Kidney (tissue), 2 donors: Measurements from ENCODE around the gene OR52E4. TPM values are rescaled to one million over a fixed set of nuclear protein-coding genes. Genes with fewer than 3 reads are reported as not detected.

Source experiments
- polyA plus RNA-seq: library from polyadenylated mRNA; stranded (reverse); fragments of 350-450 nt; fragmentation: Illumina TruSeq; extraction: RNeasy Lipid Tissue Mini Kit (QIAGEN cat#74804); gene quantifications from one replicate; pipeline ENCODE4 v1.2.3, GENCODE V29; 2014; ENCODE audit warnings: low read depth, low replicate concordance; ENCODE audit not compliant: insufficient read depth
- total RNA-seq: library from RNA; stranded (reverse); fragmentation: NEBNext Ultra II Directional; extraction: Animal tissue kit (Norgen Biotek cat#: 25700); gene quantifications from one replicate; pipeline ENCODE4 v1.2.1, GENCODE V29; 2021
- donor health status: DM: yes; HTN: yes; CAD: no.

OR52E4 gene
- total and polyA plus RNA-seq, 2 donors from 2014 or later: not detected

Other genes with a start within 250 kb of the OR52E4 start
- 27.7 TPM for gene TRIM5, start 195.6 kb upstream of the OR52E4 start, total RNA-seq
- gene TRIM5, start 195.6 kb upstream of the OR52E4 start, polyA plus RNA-seq: 11.2 TPM
- gene TRIM22, start 190.8 kb upstream of the OR52E4 start, total RNA-seq: 80.9 TPM
- 11.5 TPM for gene TRIM22, start 190.8 kb upstream of the OR52E4 start, polyA plus RNA-seq
- 0.28 TPM for gene OR56B1, start 144.2 kb upstream of the OR52E4 start, total RNA-seq
- not detected for gene OR56B1, start 144.2 kb upstream of the OR52E4 start, polyA plus RNA-seq
- 0.60 TPM for gene OR52N4, start 126.4 kb upstream of the OR52E4 start, total RNA-seq
- not detected for gene OR52N4, start 126.4 kb upstream of the OR52E4 start, polyA plus RNA-seq
- gene OR52N5, start 97.3 kb upstream of the OR52E4 start, total RNA-seq: not detected
- gene OR52N5, start 97.3 kb upstream of the OR52E4 start, polyA plus RNA-seq: not detected
- not detected for gene OR52N1, start 89.4 kb upstream of the OR52E4 start, total RNA-seq
- not detected for gene OR52N1, start 89.4 kb upstream of the OR52E4 start, polyA plus RNA-seq
- gene OR52N2, start 71.7 kb upstream of the OR52E4 start, total RNA-seq: not detected
- not detected for gene OR52N2, start 71.7 kb upstream of the OR52E4 start, polyA plus RNA-seq
- gene OR52E6, start 38.7 kb upstream of the OR52E4 start, total RNA-seq: not detected
- not detected for gene OR52E6, start 38.7 kb upstream of the OR52E4 start, polyA plus RNA-seq
- 0.25 TPM for gene OR52E8, start 22.9 kb upstream of the OR52E4 start, total RNA-seq
- gene OR52E8, start 22.9 kb upstream of the OR52E4 start, polyA plus RNA-seq: not detected
- not detected for gene OR52E5, start 12.6 kb downstream of the OR52E4 start, total RNA-seq
- not detected for gene OR52E5, start 12.6 kb downstream of the OR52E4 start, polyA plus RNA-seq
- gene OR56A3, start 61.6 kb downstream of the OR52E4 start, total RNA-seq: not detected
- not detected for gene OR56A3, start 61.6 kb downstream of the OR52E4 start, polyA plus RNA-seq
- gene OR56A5, start 87.9 kb downstream of the OR52E4 start, total RNA-seq: not detected
- gene OR56A5, start 87.9 kb downstream of the OR52E4 start, polyA plus RNA-seq: not detected
- not detected for gene OR52L1, start 106.4 kb downstream of the OR52E4 start, total RNA-seq
- not detected for gene OR52L1, start 106.4 kb downstream of the OR52E4 start, polyA plus RNA-seq
- 0.09 TPM for gene OR56A4, start 126.3 kb downstream of the OR52E4 start, total RNA-seq
- not detected for gene OR56A4, start 126.3 kb downstream of the OR52E4 start, polyA plus RNA-seq
- 0.03 TPM for gene OR56A1, start 150.1 kb downstream of the OR52E4 start, total RNA-seq
- gene OR56A1, start 150.1 kb downstream of the OR52E4 start, polyA plus RNA-seq: not detected
- not detected for gene OR56B4, start 227.1 kb downstream of the OR52E4 start, total RNA-seq
- not detected for gene OR56B4, start 227.1 kb downstream of the OR52E4 start, polyA plus RNA-seq